Left ventricle myocardium inferior (tissue), 1 donor: ENCODE results near the gene COBLL1. TPM values are rescaled to one million over a fixed set of nuclear protein-coding genes. Genes with fewer than 3 reads are reported as not detected.
"Not testable (repeated sequence)": the region's sequence is repeated elsewhere in the genome, so short reads cannot be mapped to it uniquely, and the experiment has no call there.

ENCODE experiments used
- DNase-seq: peaks from one replicate; pipeline ENCODE4 v3.0.0-alpha.2; 2020
- H3K27ac ChIP-seq: fragments of 200-600 bp; replicated peaks from 2 replicates; pipeline ENCODE4 v1.8.0; 2021
- H3K27me3 ChIP-seq: fragments of 200-600 bp; 2 replicates; pipeline ENCODE4 v1.8.0; 2021; ENCODE audit warnings: low read depth
- H3K36me3 ChIP-seq: fragments of 200-600 bp; 2 replicates; pipeline ENCODE4 v1.8.0; 2021
- H3K4me1 ChIP-seq: fragments of 200-600 bp; 2 replicates; pipeline ENCODE4 v1.8.0; 2021
- H3K4me3 ChIP-seq: fragments of 200-600 bp; 2 replicates; pipeline ENCODE4 v1.8.0; 2021; ENCODE audit warnings: mild to moderate bottlenecking, moderate library complexity
- H3K9me3 ChIP-seq: fragments of 200-600 bp; replicated peaks from 2 replicates; pipeline ENCODE4 v1.8.0; 2021
- intact Hi-C: fragments of 100-400 bp; cut with micrococcal nuclease; formaldehyde crosslinking; loops from one replicate; pipeline ENCODE4 v1.11.0; 2022
- total RNA-seq: library from RNA; stranded (reverse); fragmentation: NEBNext Ultra II Directional; extraction: Animal tissue kit (Norgen Biotek cat#: 25700); gene quantifications from one replicate; pipeline ENCODE4 v1.2.1, GENCODE V29; 2021
- TF ChIP-seq, protein P1 (sequence below): fragments of 200-600 bp; IDR thresholded peaks from 2 replicates; pipeline ENCODE4 v1.8.0; 2021; ENCODE audit warnings: antibody characterized with exemption, mild to moderate bottlenecking, borderline replicate concordance
- donor health status: DM: no; HTN: yes; CAD: no; lungs with severe emphysema.

Gene COBLL1
- total RNA-seq, 1 donor from 2014 or later = 15.3 TPM

DNA sequence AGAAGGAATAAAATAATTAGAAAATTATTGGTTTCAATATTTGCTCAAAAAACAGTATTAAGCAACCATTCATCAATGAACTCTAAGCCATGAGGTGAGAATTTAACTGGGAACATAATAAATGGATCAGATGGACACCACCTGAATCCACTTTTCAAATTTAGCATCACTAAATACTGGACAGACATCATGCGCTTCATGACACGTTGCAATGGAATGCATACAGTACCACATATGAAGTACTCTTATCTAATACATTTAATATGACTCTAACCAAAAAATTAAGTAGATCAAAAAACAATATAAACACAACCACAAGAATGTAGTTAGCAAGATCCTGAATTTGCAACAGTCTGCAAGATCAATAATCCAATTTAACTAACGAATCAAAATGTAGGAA is 76.6 kb downstream of the COBLL1 start:
- no peaks in the 10 kb centered on the region for H3K27me3 ChIP-seq
- intact Hi-C loops = no loop called here
- DNase-seq = no peak
- no peaks in the 10 kb centered on the region for H3K9me3 ChIP-seq
- H3K27ac ChIP-seq = no peak overlapping the region
- no peak overlapping the region for H3K4me3 ChIP-seq
- peaks cover 19% of the 10 kb centered on the region for H3K4me1 ChIP-seq
- H3K36me3 ChIP-seq = no peaks in the 10 kb centered on the region
- TF ChIP-seq, protein P1, sequence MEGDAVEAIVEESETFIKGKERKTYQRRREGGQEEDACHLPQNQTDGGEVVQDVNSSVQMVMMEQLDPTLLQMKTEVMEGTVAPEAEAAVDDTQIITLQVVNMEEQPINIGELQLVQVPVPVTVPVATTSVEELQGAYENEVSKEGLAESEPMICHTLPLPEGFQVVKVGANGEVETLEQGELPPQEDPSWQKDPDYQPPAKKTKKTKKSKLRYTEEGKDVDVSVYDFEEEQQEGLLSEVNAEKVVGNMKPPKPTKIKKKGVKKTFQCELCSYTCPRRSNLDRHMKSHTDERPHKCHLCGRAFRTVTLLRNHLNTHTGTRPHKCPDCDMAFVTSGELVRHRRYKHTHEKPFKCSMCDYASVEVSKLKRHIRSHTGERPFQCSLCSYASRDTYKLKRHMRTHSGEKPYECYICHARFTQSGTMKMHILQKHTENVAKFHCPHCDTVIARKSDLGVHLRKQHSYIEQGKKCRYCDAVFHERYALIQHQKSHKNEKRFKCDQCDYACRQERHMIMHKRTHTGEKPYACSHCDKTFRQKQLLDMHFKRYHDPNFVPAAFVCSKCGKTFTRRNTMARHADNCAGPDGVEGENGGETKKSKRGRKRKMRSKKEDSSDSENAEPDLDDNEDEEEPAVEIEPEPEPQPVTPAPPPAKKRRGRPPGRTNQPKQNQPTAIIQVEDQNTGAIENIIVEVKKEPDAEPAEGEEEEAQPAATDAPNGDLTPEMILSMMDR = no peak

- H3K36me3 ChIP-seq = no peaks in the 10 kb centered on the region
- TF ChIP-seq, protein P1 = no peak
- no peaks in the 10 kb centered on the region for H3K27me3 ChIP-seq
- H3K27ac ChIP-seq = no peak overlapping the region
- DNase-seq = no peak
- peaks cover 15% of the 10 kb centered on the region for H3K4me1 ChIP-seq
- H3K9me3 ChIP-seq = no peaks in the 10 kb centered on the region
- intact Hi-C loops = no loop called here
- no peak overlapping the region for H3K4me3 ChIP-seq
These were observed 77.1 kb downstream of the COBLL1 start for GRCh38 chr2:164764474-164764873.

DNA sequence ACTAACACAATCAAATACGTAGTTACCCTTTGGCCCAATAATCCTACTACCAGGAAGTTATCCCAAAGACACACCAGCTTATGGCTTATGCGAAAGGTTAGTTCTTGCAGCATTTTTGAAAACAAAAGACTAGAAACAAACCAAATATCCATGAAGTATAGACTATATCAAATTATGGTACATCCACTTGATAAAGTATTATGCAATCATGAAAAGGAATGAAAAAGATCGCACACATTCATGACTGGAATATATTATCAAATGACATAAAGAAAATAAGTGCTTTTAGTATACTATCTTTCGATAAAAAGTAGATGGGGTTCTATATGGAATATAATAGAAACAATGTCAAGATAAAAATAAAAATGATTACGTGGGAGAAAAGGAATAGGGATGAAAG is 78.2 kb downstream of the COBLL1 start:
- Histone ChIP-seq H3K27ac (no peak overlapping the region), H3K36me3 (no peaks in the 10 kb centered on the region), H3K9me3 (no peaks in the 10 kb centered on the region), H3K27me3 (no peaks in the 10 kb centered on the region), H3K4me1 (peaks cover 15% of the 10 kb centered on the region), H3K4me3 (no peak overlapping the region)
- intact Hi-C loops = no loop called here
- TF ChIP-seq, protein P1 = no peak
- no peak for DNase-seq

- Histone ChIP-seq H3K27me3 (no peaks in the 10 kb centered on the region), H3K27ac (no peak overlapping the region), H3K4me1 (peaks cover 21% of the 10 kb centered on the region), H3K4me3 (no peak overlapping the region), H3K36me3 (no peaks in the 10 kb centered on the region), H3K9me3 (no peaks in the 10 kb centered on the region)
- DNase-seq = no peak
- TF ChIP-seq, protein P1 = no peak
- intact Hi-C loops = no loop called here
These were observed 79.7 kb downstream of the COBLL1 start for GRCh38 chr2:164761737-164762460.

GRCh38 chr2:164761201-164761600 is 80.4 kb downstream of the COBLL1 start:
- H3K36me3 ChIP-seq, H3K27ac ChIP-seq, H3K9me3 ChIP-seq, H3K27me3 ChIP-seq, H3K4me3 ChIP-seq, intact Hi-C loops, DNase-seq: not testable (repeated sequence)
- peaks cover 28% of the 10 kb centered on the region for H3K4me1 ChIP-seq

DNA sequence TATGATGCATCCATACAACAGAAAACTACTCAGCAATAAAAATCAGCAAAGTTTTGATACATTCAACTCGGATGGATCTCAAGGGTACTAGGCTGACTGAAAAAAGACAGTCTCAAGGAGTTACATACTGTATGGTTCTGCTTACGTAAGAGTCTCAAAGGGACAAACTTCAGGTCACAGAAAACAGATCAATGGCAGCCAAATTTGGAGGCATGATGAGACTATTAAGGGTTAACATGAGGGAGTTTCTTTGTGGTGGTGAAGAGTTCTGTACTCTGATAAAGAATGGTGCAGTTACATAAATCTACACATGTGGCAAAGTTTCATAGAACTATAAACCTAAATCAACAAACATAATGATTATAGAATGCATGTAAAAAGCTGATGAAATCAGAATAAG is 81.4 kb downstream of the COBLL1 start:
- TF ChIP-seq, protein P1 = no peak
- H3K36me3 ChIP-seq = no peaks in the 10 kb centered on the region
- H3K27me3 ChIP-seq = no peaks in the 10 kb centered on the region
- no peak overlapping the region for H3K4me3 ChIP-seq
- peaks cover 38% of the 10 kb centered on the region for H3K4me1 ChIP-seq
- DNase-seq = no peak
- H3K9me3 ChIP-seq = no peaks in the 10 kb centered on the region
- intact Hi-C loops = no loop called here
- H3K27ac ChIP-seq = no peak overlapping the region
